CD4-positive, alpha-beta T cell (primary cell): Measurements from ENCODE around the gene SLC31A1. TPM values are rescaled to one million over a fixed set of nuclear protein-coding genes. Genes with fewer than 3 reads are reported as not detected.
A peak's percentile ranks its signal among the peaks of the same experiment; 100 is the strongest.

ENCODE experiments used
- ATAC-seq: fragments of 200-7000 bp; cut with Tn5 transposase; one replicate; pipeline ENCODE4 v1.10.0; 2022; ENCODE audit warnings: mild to moderate bottlenecking; ENCODE audit not compliant: poor library complexity
- CTCF ChIA-PET: fragments of 350-600 bp; sonication (Branson Sonifier 250); formaldehyde crosslinking; loops from one replicate; lab custom pipeline; 2021; ENCODE audit warnings: antibody characterized with exemption, inconsistent platforms; lab: Charles Lee
- POLR2A ChIA-PET: fragments of 350-600 bp; sonication (Branson Sonifier 250); formaldehyde crosslinking; loops from one replicate; lab custom pipeline; 2021; ENCODE audit warnings: antibody characterized with exemption, inconsistent platforms; lab: Charles Lee
- DNase-seq, 14 experiments: peaks; one replicate each; pipeline ENCODE4 v3.0.0-alpha.2; 2013 to 2020; ENCODE audit warnings: mixed read lengths in 2 of 14
- H3K27ac ChIP-seq, 2 donors: one replicate each; pipeline versions ENCODE4 v1.5.1 to v1.7.0; 2013; ENCODE audit warnings: low read length in 2 of 2, low read depth in 1 of 2, mild to moderate bottlenecking in 1 of 2
- H3K27me3 ChIP-seq, 2 experiments: 1 replicate in 1 of 2; 2 replicates in 1 of 2; pipeline versions ENCODE4 v1.6.1 to v1.7.0; 2013; ENCODE audit warnings: low read length in 2 of 2, control low read depth in 1 of 2, mild to moderate bottlenecking in 1 of 2, moderate library complexity in 1 of 2; ENCODE audit not compliant: insufficient read depth in 2 of 2, control insufficient read depth in 1 of 2
- H3K36me3 ChIP-seq: one replicate; pipeline ENCODE4 v1.6.1; 2013; ENCODE audit warnings: low read length, control low read depth; ENCODE audit not compliant: insufficient read depth
- H3K4me1 ChIP-seq: one replicate; pipeline ENCODE4 v1.6.1; 2013; ENCODE audit warnings: low read length, control low read depth; ENCODE audit not compliant: insufficient read depth
- H3K4me3 ChIP-seq: one replicate; pipeline ENCODE4 v1.5.1; 2013; ENCODE audit warnings: mild to moderate bottlenecking, low read length, moderate library complexity
- H3K9me3 ChIP-seq, 2 experiments: 1 replicate in 1 of 2; 2 replicates in 1 of 2; pipeline versions ENCODE4 v1.6.1 to v1.7.0; 2013; ENCODE audit warnings: low read length in 2 of 2, mild to moderate bottlenecking in 2 of 2, control low read depth in 1 of 2, moderate library complexity in 1 of 2; ENCODE audit not compliant: control insufficient read depth in 1 of 2, insufficient read depth in 1 of 2
- H3K27ac Mint-ChIP-seq: one replicate; pipeline ENCODE4 v1.8.0; 2020; ENCODE audit warnings: mixed read lengths
- H3K27me3 Mint-ChIP-seq: one replicate; pipeline ENCODE4 v1.8.0; 2021; ENCODE audit warnings: mixed read lengths
- H3K36me3 Mint-ChIP-seq: one replicate; pipeline ENCODE4 v1.8.0; 2021; ENCODE audit warnings: low read depth, mixed read lengths
- H3K4me1 Mint-ChIP-seq: one replicate; pipeline ENCODE4 v1.8.0; 2021; ENCODE audit warnings: low read depth, mixed read lengths
- H3K4me3 Mint-ChIP-seq: one replicate; pipeline ENCODE4 v1.8.0; 2020; ENCODE audit warnings: mild to moderate bottlenecking, mixed read lengths
- H3K9me3 Mint-ChIP-seq: one replicate; pipeline ENCODE4 v1.8.0; 2020; ENCODE audit warnings: mixed read lengths
- CTCF ChIP-seq: fragments of 200-600 bp; IDR thresholded peaks from one replicate; pipeline ENCODE4 v1.8.0; 2022; ENCODE audit warnings: antibody characterized with exemption, mild to moderate bottlenecking
- intact Hi-C, 2 experiments: fragments of 100-400 bp; cut with DNase I in 1 of 2; cut with micrococcal nuclease in 1 of 2; formaldehyde crosslinking; loops; one replicate each; pipeline versions ENCODE4 v1.15.1 to v1.9.0; 2023 to 2025; cut with DNase I, micrococcal nuclease
- total RNA-seq, 174 experiments: library from RNA in 2 of 174; stranded (reverse) in 2 of 174; gene quantifications; one replicate each; pipeline ENCODE4 v1.2.3 and lab custom pipeline; 2021 to 2026

SLC31A1 gene
- total RNA-seq, 2 experiments from 2014 or later, result 12.1 to 12.3 TPM

GRCh38 chr9:113185271-113185670, 36.1 kb upstream of the SLC31A1 start:
- no peak overlapping the region for H3K4me3 Mint-ChIP-seq

DNA sequence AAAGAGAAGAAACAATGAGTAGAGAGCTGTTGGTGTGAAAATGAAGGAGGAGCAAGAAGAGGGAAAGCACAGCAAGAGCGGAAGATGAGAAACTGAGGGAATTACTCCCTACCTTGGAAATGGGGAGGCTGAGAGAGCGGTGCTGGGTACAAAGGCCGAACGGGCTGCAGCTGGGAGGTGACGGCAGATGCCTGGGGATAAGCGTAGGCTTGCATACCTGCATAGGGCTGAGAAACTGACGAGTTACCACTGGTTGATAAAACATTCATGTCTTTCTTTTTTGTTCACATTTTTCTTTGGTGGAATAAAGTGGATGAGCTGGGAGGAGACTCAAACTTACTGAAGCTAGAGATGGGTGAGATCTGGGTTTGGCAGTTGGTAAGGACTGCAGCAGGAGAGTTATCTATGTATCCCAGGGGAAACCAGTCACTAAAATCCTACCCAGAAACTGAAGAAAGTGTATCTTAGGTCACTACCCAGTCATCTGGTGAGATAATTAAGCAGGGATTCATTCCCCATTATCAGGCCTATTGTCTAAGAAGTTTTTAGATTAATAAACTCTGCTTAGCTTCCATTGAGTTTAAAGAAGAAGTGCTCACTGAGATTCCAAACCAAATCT, 35.1 kb upstream of the SLC31A1 start:
- no peaks in the 10 kb centered on the region for H3K9me3 ChIP-seq
- no peaks in the 10 kb centered on the region for H3K9me3 Mint-ChIP-seq
- no peak for ATAC-seq
- H3K4me3 Mint-ChIP-seq, result no peak overlapping the region
- no peak overlapping the region for H3K4me3 ChIP-seq
- H3K4me1 ChIP-seq, result no peaks in the 10 kb centered on the region
- no peak overlapping the region for H3K27ac ChIP-seq
- intact Hi-C loops, result no loop called here
- H3K36me3 Mint-ChIP-seq, result peaks cover 91% of the 10 kb centered on the region
- H3K27ac Mint-ChIP-seq, result no peak overlapping the region
- H3K27me3 Mint-ChIP-seq, result no peaks in the 10 kb centered on the region
- H3K27me3 ChIP-seq, result no peaks in the 10 kb centered on the region
- ChIA-PET CTCF (interaction anchor here (1.1 kb wide), 1 partner anchor 12 kb away, joined by 4 read pairs; no protein-coding TSS in a partner anchor), POLR2A (no interaction called here)
- no peak for DNase-seq
- no peak for TF ChIP-seq CTCF
- peaks cover 88% of the 10 kb centered on the region for H3K36me3 ChIP-seq
- H3K4me1 Mint-ChIP-seq, result no peaks in the 10 kb centered on the region

More at GRCh38 chr9:113185271-113185670, 36.1 kb upstream of the SLC31A1 start:
- Histone ChIP-seq H3K9me3 (no peaks in the 10 kb centered on the region), H3K4me1 (no peaks in the 10 kb centered on the region), H3K27ac (no peak overlapping the region), H3K36me3 (peaks cover 87% of the 10 kb centered on the region), H3K4me3 (no peak overlapping the region), H3K27me3 (no peaks in the 10 kb centered on the region)
- Mint-ChIP-seq H3K4me1 (no peaks in the 10 kb centered on the region), H3K9me3 (no peaks in the 10 kb centered on the region), H3K36me3 (peaks cover 94% of the 10 kb centered on the region), H3K27ac (no peak overlapping the region), H3K27me3 (no peaks in the 10 kb centered on the region)
- CTCF ChIA-PET, result no interaction called here
- no peak for ATAC-seq
- no peak for DNase-seq
- intact Hi-C loops, result no loop called here
- no peak for TF ChIP-seq CTCF
- POLR2A ChIA-PET, result interaction anchor here (0.7 kb wide), 1 partner anchor 317 kb away, joined by 3 read pairs; no protein-coding TSS in a partner anchor

GRCh38 chr9:113187929-113188595, 33.3 kb upstream of the SLC31A1 start:
- H3K36me3 Mint-ChIP-seq, result peaks cover 90% of the 10 kb centered on the region
- CTCF ChIA-PET, result no interaction called here
- no peaks in the 10 kb centered on the region for H3K4me1 Mint-ChIP-seq
- H3K27ac Mint-ChIP-seq, result no peak overlapping the region
- ATAC-seq (no peak), DNase-seq (peak in 3 of 14 experiments; percentile 18 to 74 (median 64))
- no peaks in the 10 kb centered on the region for H3K9me3 ChIP-seq
- no peak overlapping the region for H3K4me3 Mint-ChIP-seq
- no peaks in the 10 kb centered on the region for H3K4me1 ChIP-seq
- no peak for TF ChIP-seq CTCF
- H3K4me3 ChIP-seq, result no peak overlapping the region
- peaks cover 82% of the 10 kb centered on the region for H3K36me3 ChIP-seq
- POLR2A ChIA-PET, result no interaction called here
- H3K27me3 Mint-ChIP-seq, result no peaks in the 10 kb centered on the region
- intact Hi-C loops, result no loop called here
- H3K27ac ChIP-seq, result no peak overlapping the region
- no peaks in the 10 kb centered on the region for H3K9me3 Mint-ChIP-seq
- no peaks in the 10 kb centered on the region for H3K27me3 ChIP-seq
